ENCODE measurements around the gene EPOP.

EPOP gene

GRCh38 chr17:38702166-38702915 is 27.6 kb upstream of the EPOP start:
- H3K9ac ChIP-seq (ENCODE audit: low read length), result peak overlapping the region; percentile 100
- peaks cover 43% of the 10 kb centered on the region for H3K4me1 ChIP-seq (ENCODE audit: low read length)
- H3K4me2 ChIP-seq (ENCODE audit: low read length), result peak overlapping the region; percentile 100
- no peaks in the 10 kb centered on the region for H3K9me3 ChIP-seq (ENCODE audit: insufficient read depth, low read length)
- H3K4me3 ChIP-seq (ENCODE audit: low read length), result peak overlapping the region; percentile 96
- no peak overlapping the region for H2AFZ ChIP-seq (ENCODE audit: low read depth, low read length)
- peaks cover 8% of the 10 kb centered on the region for H4K20me1 ChIP-seq (ENCODE audit: insufficient read depth, low read length)
- H3K36me3 ChIP-seq (replicated peaks; ENCODE audit: low read depth, low read length), result peaks cover 4% of the 10 kb centered on the region
- H3K27ac ChIP-seq (ENCODE audit: low read length), result peak overlapping the region; percentile 100
- no peaks in the 10 kb centered on the region for H3K27me3 ChIP-seq (ENCODE audit: low read depth, low read length)
- TF ChIP-seq CTCF (IDR thresholded peaks at IDR 0.05; ENCODE audit: low read depth, low read length), result no peak
- TF ChIP-seq EZH2phosphoT487 (IDR thresholded peaks at IDR 0.05; ENCODE audit: low read depth), result no peak
- peaks cover 45% of the 10 kb centered on the region for H3K79me2 ChIP-seq (ENCODE audit: low read length)

GRCh38 chr17:38701504-38702165 is 26.9 kb upstream of the EPOP start:
- TF ChIP-seq CTCF (IDR thresholded peaks at IDR 0.05; ENCODE audit: low read depth, low read length), result no peak
- no peak for TF ChIP-seq EZH2phosphoT487 (IDR thresholded peaks at IDR 0.05; ENCODE audit: low read depth)
- Histone ChIP-seq H3K9ac (ENCODE audit: low read length) (peak overlapping the region; percentile 100), H3K4me1 (ENCODE audit: low read length) (peaks cover 43% of the 10 kb centered on the region), H3K36me3 (replicated peaks; ENCODE audit: low read depth, low read length) (peaks cover 3% of the 10 kb centered on the region), H4K20me1 (ENCODE audit: insufficient read depth, low read length) (peaks cover 1% of the 10 kb centered on the region; the same call in 1 of the 2 replicates), H2AFZ (ENCODE audit: low read depth, low read length) (no peak overlapping the region), H3K4me2 (ENCODE audit: low read length) (peak overlapping the region; percentile 100), H3K79me2 (ENCODE audit: low read length) (peaks cover 38% of the 10 kb centered on the region), H3K4me3 (ENCODE audit: low read length) (peak overlapping the region; percentile 96), H3K9me3 (ENCODE audit: insufficient read depth, low read length) (no peaks in the 10 kb centered on the region), H3K27me3 (ENCODE audit: low read depth, low read length) (no peaks in the 10 kb centered on the region), H3K27ac (ENCODE audit: low read length) (peak overlapping the region; percentile 100)

- Histone ChIP-seq H3K79me2 (ENCODE audit: low read length) (peaks cover 11% of the 10 kb centered on the region), H3K4me1 (ENCODE audit: low read length) (peaks cover 49% of the 10 kb centered on the region), H3K27ac (ENCODE audit: low read length) (no peak overlapping the region), H3K36me3 (replicated peaks; ENCODE audit: low read depth, low read length) (peaks cover 3% of the 10 kb centered on the region), H2AFZ (ENCODE audit: low read depth, low read length) (no peak overlapping the region), H3K27me3 (ENCODE audit: low read depth, low read length) (no peaks in the 10 kb centered on the region), H3K4me2 (ENCODE audit: low read length) (no peak overlapping the region), H4K20me1 (ENCODE audit: insufficient read depth, low read length) (no peaks in the 10 kb centered on the region), H3K4me3 (ENCODE audit: low read length) (no peak overlapping the region), H3K9me3 (ENCODE audit: insufficient read depth, low read length) (no peaks in the 10 kb centered on the region), H3K9ac (ENCODE audit: low read length) (no peak overlapping the region)
- TF ChIP-seq CTCF (IDR thresholded peaks at IDR 0.05; ENCODE audit: low read depth, low read length) (no peak), EZH2phosphoT487 (IDR thresholded peaks at IDR 0.05; ENCODE audit: low read depth) (no peak)
Measured at GRCh38 chr17:38698760-38699159, 24.0 kb upstream of the EPOP start.

- H3K27me3 ChIP-seq (ENCODE audit: low read depth, low read length), result no peaks in the 10 kb centered on the region
- no peaks in the 10 kb centered on the region for H3K79me2 ChIP-seq (ENCODE audit: low read length)
- H3K4me2 ChIP-seq (ENCODE audit: low read length), result no peak overlapping the region
- TF ChIP-seq EZH2phosphoT487 (IDR thresholded peaks at IDR 0.05; ENCODE audit: low read depth), result no peak
- no peak for TF ChIP-seq CTCF (IDR thresholded peaks at IDR 0.05; ENCODE audit: low read depth, low read length)
- peaks cover 3% of the 10 kb centered on the region for H3K36me3 ChIP-seq (replicated peaks; ENCODE audit: low read depth, low read length)
- no peaks in the 10 kb centered on the region for H3K9me3 ChIP-seq (ENCODE audit: insufficient read depth, low read length)
- H3K4me3 ChIP-seq (ENCODE audit: low read length), result no peak overlapping the region
- no peak overlapping the region for H3K9ac ChIP-seq (ENCODE audit: low read length)
- H3K27ac ChIP-seq (ENCODE audit: low read length), result no peak overlapping the region
- no peaks in the 10 kb centered on the region for H4K20me1 ChIP-seq (ENCODE audit: insufficient read depth, low read length)
- H3K4me1 ChIP-seq (ENCODE audit: low read length), result peaks cover 49% of the 10 kb centered on the region
- H2AFZ ChIP-seq (ENCODE audit: low read depth, low read length), result no peak overlapping the region
Measured at GRCh38 chr17:38697061-38697820, 22.5 kb upstream of the EPOP start.

Measured in OCI-LY3 (cell line).